Measurements from ENCODE around the gene CALM3.
A peak's percentile ranks its signal among the peaks of the same experiment; 100 is the strongest.

The CALM3 gene

GRCh38 chr19:46599716-46600373 is 1.3 kb upstream of the CALM3 start:
- TF ChIP-seq REST (IDR thresholded peaks at IDR 0.05; ENCODE audit: insufficient read depth in 1 of 2, low read depth in 2 of 2, low read length in 2 of 2): no peak
- no peak for TF ChIP-seq SIN3A (IDR thresholded peaks at IDR 0.05; ENCODE audit: borderline replicate concordance, insufficient read depth, low read length)
- TF ChIP-seq FOXP2 (optimal IDR thresholded peaks at IDR 0.05; ENCODE audit: borderline replicate concordance, extremely low read depth, extremely low read length, insufficient read depth): no peak
- TF ChIP-seq POLR2AphosphoS5 (IDR thresholded peaks at IDR 0.05; ENCODE audit: low read depth, low read length): no peak
- no peak for TF ChIP-seq TAF1 (IDR thresholded peaks at IDR 0.05; ENCODE audit: borderline replicate concordance, insufficient read depth, low read length)

GRCh38 chr19:46600384-46601317 is 479 bp upstream of the CALM3 start:
- TF ChIP-seq POLR2AphosphoS5 (IDR thresholded peaks at IDR 0.05; ENCODE audit: low read depth, low read length): peak; percentile 80
- no peak for TF ChIP-seq REST (IDR thresholded peaks at IDR 0.05; ENCODE audit: insufficient read depth in 1 of 2, low read depth in 2 of 2, low read length in 2 of 2)
- peak; percentile 90 for TF ChIP-seq FOXP2 (optimal IDR thresholded peaks at IDR 0.05; ENCODE audit: borderline replicate concordance, extremely low read depth, extremely low read length, insufficient read depth)
- peak; percentile 42; the same call in 1 of the 2 replicates for TF ChIP-seq TAF1 (IDR thresholded peaks at IDR 0.05; ENCODE audit: borderline replicate concordance, insufficient read depth, low read length)
- TF ChIP-seq SIN3A (IDR thresholded peaks at IDR 0.05; ENCODE audit: borderline replicate concordance, insufficient read depth, low read length): no peak

DNA sequence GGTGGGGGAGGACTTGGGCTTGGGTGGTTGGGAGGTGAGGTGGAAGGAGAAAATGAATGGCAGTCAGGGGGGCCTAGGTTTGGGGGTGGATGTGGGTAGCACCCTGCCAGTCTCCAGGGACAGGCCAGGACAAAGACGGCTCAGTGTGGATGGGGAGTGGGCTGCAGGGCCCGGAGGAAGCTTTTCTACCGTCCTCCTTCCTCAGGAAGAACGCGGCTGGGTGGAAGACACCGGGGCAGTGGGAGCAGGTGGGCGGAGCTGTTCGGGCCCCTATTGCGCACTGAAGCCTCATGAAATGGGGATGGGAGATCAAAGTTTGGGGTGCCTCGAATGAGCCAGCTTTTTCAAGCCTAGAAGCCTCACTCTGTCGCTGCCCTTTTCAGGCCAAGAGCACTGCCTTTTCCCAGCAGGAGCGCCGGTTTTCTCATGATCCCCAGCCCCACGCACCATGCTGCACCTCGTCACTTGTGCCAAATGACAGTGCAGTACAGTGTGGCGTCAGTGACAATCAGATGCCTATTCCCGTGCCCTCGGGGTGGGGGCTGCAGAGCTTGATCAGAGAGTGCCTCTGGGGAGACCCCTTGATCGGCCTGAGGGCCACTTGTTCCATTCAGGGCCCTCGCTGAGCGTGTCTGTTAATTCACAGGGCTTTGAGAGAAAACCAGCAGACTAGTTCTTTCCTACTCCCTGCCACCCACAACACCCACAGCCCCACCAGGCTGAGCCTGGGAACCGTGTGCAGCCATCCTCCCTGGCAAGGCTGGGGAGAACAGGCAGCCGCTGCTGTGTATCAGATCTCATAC is 1.5 kb downstream of the CALM3 start:
- TF ChIP-seq REST (IDR thresholded peaks at IDR 0.05; ENCODE audit: insufficient read depth in 1 of 2, low read depth in 2 of 2, low read length in 2 of 2) (no peak), TAF1 (IDR thresholded peaks at IDR 0.05; ENCODE audit: borderline replicate concordance, insufficient read depth, low read length) (no peak), POLR2AphosphoS5 (IDR thresholded peaks at IDR 0.05; ENCODE audit: low read depth, low read length) (no peak), FOXP2 (optimal IDR thresholded peaks at IDR 0.05; ENCODE audit: borderline replicate concordance, extremely low read depth, extremely low read length, insufficient read depth) (no peak)

DNA sequence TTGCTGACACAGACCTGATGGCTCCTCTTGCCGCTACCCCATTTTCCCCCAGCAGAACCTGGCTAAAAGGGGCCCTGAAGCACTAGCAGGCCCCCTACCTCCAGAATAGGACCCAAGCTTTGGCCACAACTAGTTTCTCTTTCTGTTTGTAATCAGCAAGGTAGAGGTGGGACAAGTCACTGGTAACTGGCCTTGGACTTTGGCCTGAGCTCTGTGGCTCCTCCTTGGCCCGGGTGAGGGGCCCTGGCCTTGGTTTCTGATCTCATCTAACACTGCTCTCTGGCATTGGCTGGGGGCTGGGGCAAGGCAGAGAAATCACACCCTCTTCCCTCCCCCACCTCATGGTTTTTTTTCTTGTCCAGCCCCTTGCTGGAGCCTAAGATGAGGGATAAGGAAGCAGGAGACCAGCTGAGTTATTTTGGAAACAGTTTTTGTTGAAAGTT is 2.1 kb downstream of the CALM3 start:
- no peak for TF ChIP-seq TAF1 (IDR thresholded peaks at IDR 0.05; ENCODE audit: borderline replicate concordance, insufficient read depth, low read length)
- no peak for TF ChIP-seq POLR2AphosphoS5 (IDR thresholded peaks at IDR 0.05; ENCODE audit: low read depth, low read length)
- no peak for TF ChIP-seq FOXP2 (optimal IDR thresholded peaks at IDR 0.05; ENCODE audit: borderline replicate concordance, extremely low read depth, extremely low read length, insufficient read depth)
- no peak for TF ChIP-seq SIN3A (IDR thresholded peaks at IDR 0.05; ENCODE audit: borderline replicate concordance, insufficient read depth, low read length)
- TF ChIP-seq REST (IDR thresholded peaks at IDR 0.05; ENCODE audit: insufficient read depth in 1 of 2, low read depth in 2 of 2, low read length in 2 of 2): no peak

All from PFSK-1 (cell line).